GM12875 (cell line): Measurements from ENCODE around the gene TBC1D22A.

Experiments used
- H3K4me3 ChIP-seq: one replicate; pipeline ENCODE4 v1.5.1; 2011; ENCODE audit warnings: low read depth, low read length, control low read depth
- CTCF ChIP-seq: IDR thresholded peaks from 2 replicates; pipeline ENCODE4 v1.5.1; 2011; ENCODE audit warnings: low read depth, mild to moderate bottlenecking, control low read depth, inconsistent platforms, low read length, moderate library complexity, borderline replicate concordance; ENCODE audit not compliant: insufficient read depth

Gene TBC1D22A

GRCh38 chr22:47208630-47209029 is 446.2 kb downstream of the TBC1D22A start:
- no peak for TF ChIP-seq CTCF

GRCh38 chr22:47209040-47209514 is 446.6 kb downstream of the TBC1D22A start:
- H3K4me3 ChIP-seq, result no peak overlapping the region
- no peak for TF ChIP-seq CTCF

More at GRCh38 chr22:47208630-47209029, 446.2 kb downstream of the TBC1D22A start:
- no peak overlapping the region for H3K4me3 ChIP-seq

DNA sequence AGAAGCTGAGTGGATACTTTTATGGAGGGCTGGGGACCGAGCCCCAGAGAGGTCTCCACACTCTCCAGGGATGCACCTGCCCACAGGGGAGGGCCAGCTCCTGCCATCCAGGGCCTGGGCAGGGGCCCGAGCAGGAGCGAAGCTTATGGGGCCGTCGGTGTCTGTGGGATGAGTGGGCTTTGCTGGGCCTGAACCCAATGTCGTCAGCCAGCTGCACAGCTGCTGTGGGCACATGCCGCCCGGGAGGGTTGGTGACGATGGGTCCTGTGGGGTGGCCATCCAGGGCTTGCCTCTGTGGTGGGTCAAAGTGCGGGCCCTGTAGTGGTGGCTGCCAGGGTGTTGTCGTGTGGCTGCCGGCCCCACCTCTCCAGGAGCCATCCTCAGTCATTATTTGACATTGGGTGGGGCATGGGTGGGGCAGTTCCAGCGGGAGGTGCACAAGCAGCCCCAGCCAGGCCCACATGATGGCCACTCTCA is 447.1 kb downstream of the TBC1D22A start:
- TF ChIP-seq CTCF, result no peak
- no peak overlapping the region for H3K4me3 ChIP-seq

- TF ChIP-seq CTCF, result no peak
- H3K4me3 ChIP-seq, result no peak overlapping the region
These were observed 447.7 kb downstream of the TBC1D22A start for GRCh38 chr22:47210112-47210657.

DNA sequence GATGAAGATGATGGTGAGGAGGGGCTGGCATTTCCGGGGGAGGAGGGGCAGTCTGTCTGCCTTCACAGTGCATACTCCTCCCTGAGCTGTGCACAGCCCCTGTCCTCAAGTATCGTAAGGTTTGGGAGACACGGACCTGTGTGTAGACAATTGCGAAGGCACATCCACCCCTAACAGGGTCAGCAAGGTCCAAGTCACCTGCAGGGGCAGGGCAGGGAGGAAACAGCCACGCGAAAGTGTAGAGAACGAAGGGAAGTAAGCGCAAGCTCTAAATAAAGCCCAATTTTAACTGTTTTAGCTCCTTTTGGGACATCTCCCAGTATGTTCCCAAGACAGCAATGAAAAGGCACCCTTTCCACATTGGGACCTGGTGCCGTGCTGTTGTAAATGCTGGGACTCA is 448.2 kb downstream of the TBC1D22A start:
- no peak overlapping the region for H3K4me3 ChIP-seq
- TF ChIP-seq CTCF, result no peak

GRCh38 chr22:47213571-47214230 is 451.3 kb downstream of the TBC1D22A start:
- peak; percentile 88 for TF ChIP-seq CTCF
- H3K4me3 ChIP-seq, result no peak overlapping the region

DNA sequence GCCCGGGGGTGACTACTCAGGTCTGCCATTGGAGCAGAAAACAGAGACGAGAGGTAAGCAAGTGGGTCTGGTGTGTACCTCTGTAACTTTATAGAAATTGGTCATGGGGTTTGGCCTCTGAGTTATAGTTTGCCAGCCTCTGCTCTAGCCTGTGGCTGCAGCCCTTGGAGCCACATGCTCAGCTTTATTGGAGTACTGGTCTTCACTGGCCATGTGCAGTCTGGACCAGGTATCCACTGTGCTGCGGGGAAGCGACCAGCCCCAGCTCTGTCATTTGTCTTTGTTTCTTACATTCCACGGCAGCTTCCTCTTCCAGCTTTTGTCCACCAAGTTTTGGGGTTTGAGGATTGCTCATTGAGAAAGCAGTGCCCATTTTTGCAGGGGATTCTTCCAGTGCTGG is 453.4 kb downstream of the TBC1D22A start:
- TF ChIP-seq CTCF, result no peak
- no peak overlapping the region for H3K4me3 ChIP-seq
